Stimulated activated CD8-positive, alpha-beta memory T cell treated with anti-CD3 and anti-CD28 coated beads, Interleukin-15, amount 100 ng/mL, for 24 hours (primary cell): ENCODE data around the gene KLF6.
"Not testable (repeated sequence)": the region's sequence is repeated elsewhere in the genome, so short reads cannot be mapped to it uniquely, and the experiment has no call there.

Source experiments
- DNase-seq: peaks from one replicate; pipeline ENCODE4 v3.0.0-alpha.2; 2020; ENCODE audit warnings: low read depth

KLF6 gene

GRCh38 chr10:3756360-3756740 lies 28.7 kb downstream of the KLF6 start:
- DNase-seq = no peak

- DNase-seq = no peak
Measured at GRCh38 chr10:3755440-3756359, 29.3 kb downstream of the KLF6 start.

GRCh38 chr10:3754727-3755439 lies 30.1 kb downstream of the KLF6 start:
- no peak for DNase-seq

GRCh38 chr10:3750854-3751253 lies 34.2 kb downstream of the KLF6 start:
- DNase-seq = no peak

GRCh38 chr10:3750006-3750816 lies 34.8 kb downstream of the KLF6 start:
- DNase-seq = no peak

GRCh38 chr10:3749600-3749999 lies 35.4 kb downstream of the KLF6 start:
- no peak for DNase-seq

- DNase-seq = no peak
Measured at GRCh38 chr10:3749011-3749410, 36.0 kb downstream of the KLF6 start.

GRCh38 chr10:3748484-3748883 lies 36.5 kb downstream of the KLF6 start:
- no peak for DNase-seq

- no peak for DNase-seq
Measured at GRCh38 chr10:3747984-3748383, 37.0 kb downstream of the KLF6 start.

- no peak for DNase-seq
Measured at GRCh38 chr10:3747248-3747960, 37.6 kb downstream of the KLF6 start.

- DNase-seq = no peak
Measured at GRCh38 chr10:3746634-3747033, 38.4 kb downstream of the KLF6 start.

- DNase-seq = no peak
Measured at GRCh38 chr10:3745521-3745920, 39.5 kb downstream of the KLF6 start.

- no peak for DNase-seq
Measured at GRCh38 chr10:3741688-3742461, 43.1 kb downstream of the KLF6 start.

- no peak for DNase-seq
Measured at GRCh38 chr10:3740157-3740871, 44.7 kb downstream of the KLF6 start.

- DNase-seq = no peak
Measured at GRCh38 chr10:3738855-3739350, 46.1 kb downstream of the KLF6 start.

GRCh38 chr10:3737864-3738263 lies 47.1 kb downstream of the KLF6 start:
- no peak for DNase-seq

- DNase-seq = no peak
Measured at GRCh38 chr10:3735175-3735574, 49.8 kb downstream of the KLF6 start.

GRCh38 chr10:3734111-3734510 lies 50.9 kb downstream of the KLF6 start:
- no peak for DNase-seq

- DNase-seq = not testable (repeated sequence)
Measured at GRCh38 chr10:3732183-3732582, 52.8 kb downstream of the KLF6 start.

- DNase-seq = no peak
Measured at GRCh38 chr10:3729397-3729976, 55.5 kb downstream of the KLF6 start.
